Lower leg skin (tissue), 4 donors: ENCODE measurements around the gene COG1. TPM values are rescaled to one million over a fixed set of nuclear protein-coding genes. Genes with fewer than 3 reads are reported as not detected.

Source experiments
- DNase-seq, 2 donors: peaks; one replicate each; pipeline ENCODE4 v3.0.0-alpha.2; 2019; ENCODE audit warnings: low spot score in 2 of 2
- H3K4me3 ChIP-seq: fragments of 200-600 bp; sonication (generic); 2 replicates; pipeline ENCODE4 v1.5.1; 2017; ENCODE audit warnings: mild to moderate bottlenecking, low read depth; ENCODE audit not compliant: poor library complexity, severe bottlenecking
- CTCF ChIP-seq, 3 donors: fragments of 450-650 bp; IDR thresholded peaks; one replicate each; pipeline ENCODE4 v1.5.1; 2016; ENCODE audit warnings: antibody characterized with exemption in 3 of 3, mild to moderate bottlenecking in 3 of 3, moderate library complexity in 2 of 3
- POLR2A ChIP-seq, 2 donors: fragments of 450-650 bp; IDR thresholded peaks; one replicate each; pipeline ENCODE4 v1.6.1; 2016 to 2017; ENCODE audit warnings: antibody characterized with exemption in 2 of 2, mild to moderate bottlenecking in 1 of 2, moderate library complexity in 1 of 2
- WGBS, 2 donors: methylation state at CpG; one replicate each; pipeline ENCODE4 v1.1.5; 2018; 5-methylcytosine and 5-hydroxymethylcytosine counted together
- intact Hi-C: fragments of 100-400 bp; cut with DNase I; formaldehyde crosslinking; loops from one replicate; pipeline ENCODE4 v1.15.0; 2023; ENCODE audit warnings: low total_unique reads
- total RNA-seq, 4 donors: library from RNA; depleted of rRNA; stranded (reverse); fragments of >200 nt; gene quantifications; one replicate each; pipeline ENCODE4 v1.1.0, GENCODE V29; 2016

Gene COG1
- total RNA-seq, 4 donors from 2014 or later, result 18.3 to 33.2 (median 23.9) TPM

GRCh38 chr17:73168667-73169066, 24.2 kb upstream of the COG1 start:
- 79% methylated on average over 6 of the region's 6 CpGs for WGBS, 2 donors
- intact Hi-C loops, result no loop called here
- DNase-seq, result no peak
- TF ChIP-seq POLR2A (IDR thresholded peaks at IDR 0.05) (no peak), CTCF (IDR thresholded peaks at IDR 0.05) (no peak)
- H3K4me3 ChIP-seq, result no peak overlapping the region

- no peak overlapping the region for H3K4me3 ChIP-seq
- TF ChIP-seq CTCF (IDR thresholded peaks at IDR 0.05), result no peak
- no peak for TF ChIP-seq POLR2A (IDR thresholded peaks at IDR 0.05)
- intact Hi-C loops, result no loop called here
- DNase-seq, result no peak
- 92 to 95% methylated on average over 5 of the region's 5 CpGs for WGBS, 2 donors
Measured at GRCh38 chr17:73170324-73170723, 22.5 kb upstream of the COG1 start.

GRCh38 chr17:73172252-73172651, 20.6 kb upstream of the COG1 start:
- TF ChIP-seq POLR2A (IDR thresholded peaks at IDR 0.05) (no peak), CTCF (IDR thresholded peaks at IDR 0.05) (no peak)

GRCh38 chr17:73174126-73174525, 18.7 kb upstream of the COG1 start:
- H3K4me3 ChIP-seq, result no peak overlapping the region
- intact Hi-C loops, result no loop called here
- WGBS, 2 donors, result 87 to 91% methylated on average over 7 of the region's 7 CpGs

More at GRCh38 chr17:73172252-73172651, 20.6 kb upstream of the COG1 start:
- WGBS, 2 donors, result 84 to 93% methylated on average over 3 of the region's 3 CpGs
- H3K4me3 ChIP-seq, result no peak overlapping the region
- intact Hi-C loops, result no loop called here
- no peak for DNase-seq

GRCh38 chr17:73175962-73176565, 16.8 kb upstream of the COG1 start:
- intact Hi-C loops, result no loop called here
- H3K4me3 ChIP-seq, result no peak overlapping the region
- 91 to 93% methylated on average over 10 of the region's 10 CpGs for WGBS, 2 donors
- no peak for DNase-seq
- TF ChIP-seq POLR2A (IDR thresholded peaks at IDR 0.05), result no peak
- no peak for TF ChIP-seq CTCF (IDR thresholded peaks at IDR 0.05)

More at GRCh38 chr17:73174126-73174525, 18.7 kb upstream of the COG1 start:
- no peak for DNase-seq
- TF ChIP-seq POLR2A (IDR thresholded peaks at IDR 0.05), result no peak
- TF ChIP-seq CTCF (IDR thresholded peaks at IDR 0.05), result no peak

GRCh38 chr17:73179387-73179786, 13.5 kb upstream of the COG1 start:
- no peak for TF ChIP-seq CTCF (IDR thresholded peaks at IDR 0.05)
- no peak for TF ChIP-seq POLR2A (IDR thresholded peaks at IDR 0.05)
- no peak overlapping the region for H3K4me3 ChIP-seq
- no peak for DNase-seq
- 87 to 90% methylated on average over 5 of the region's 5 CpGs for WGBS, 2 donors
- intact Hi-C loops, result no loop called here
